SU-DHL-6 (cell line): ENCODE data around the gene CMTM8.

ENCODE experiments used
- H2AFZ ChIP-seq: fragments of 200-600 bp; sonication (generic); 2 replicates; pipeline ENCODE4 v1.6.1; 2014; ENCODE audit warnings: low read depth, mild to moderate bottlenecking, moderate library complexity, mixed read lengths, antibody characterized with exemption, low read length; ENCODE audit not compliant: severe bottlenecking
- H3F3A ChIP-seq: fragments of 200-600 bp; shearing (Covaris generic); 2 replicates; pipeline ENCODE4 v1.6.0; 2016; ENCODE audit warnings: antibody characterized with exemption, mild to moderate bottlenecking; ENCODE audit not compliant: insufficient read depth
- H3K27ac ChIP-seq: fragments of 200-600 bp; sonication (generic); 2 replicates; pipeline ENCODE4 v1.5.1; 2016; ENCODE audit warnings: low read depth, mild to moderate bottlenecking, low read length, moderate library complexity, mixed read lengths
- H3K27me3 ChIP-seq: fragments of 200-600 bp; sonication (generic), shearing (Covaris generic); 2 replicates; pipeline ENCODE4 v1.6.0; 2014; ENCODE audit warnings: mild to moderate bottlenecking, low read length
- H3K36me3 ChIP-seq: fragments of 200-600 bp; sonication (generic); 2 replicates; pipeline ENCODE4 v1.6.1; 2014; ENCODE audit warnings: mild to moderate bottlenecking, low read length, mixed read lengths
- H3K4me2 ChIP-seq: fragments of 300-600, 200-600 bp; shearing (Covaris generic), sonication (generic); 2 replicates; pipeline ENCODE4 v1.6.0; 2014; ENCODE audit warnings: low read length, low read depth, mild to moderate bottlenecking; ENCODE audit not compliant: poor library complexity, severe bottlenecking
- H3K4me3 ChIP-seq: fragments of 200-600 bp; sonication (generic); 2 replicates; pipeline ENCODE4 v1.5.1; 2014; ENCODE audit warnings: antibody characterized with exemption, low read length, mild to moderate bottlenecking, mixed read lengths; ENCODE audit not compliant: insufficient read depth, poor library complexity, severe bottlenecking
- H3K79me2 ChIP-seq: fragments of 200-600 bp; sonication (generic); 2 replicates; pipeline ENCODE4 v1.6.1; 2014; ENCODE audit warnings: mild to moderate bottlenecking, low read length, moderate library complexity; ENCODE audit not compliant: insufficient read depth
- H3K9ac ChIP-seq: fragments of 200-600 bp; sonication (generic); 2 replicates; pipeline ENCODE4 v1.7.0; 2014; ENCODE audit warnings: mild to moderate bottlenecking, low read length
- H3K9me2 ChIP-seq: fragments of 200-600 bp; sonication (generic); replicated peaks from 2 replicates; pipeline ENCODE4 v1.6.1; 2014; ENCODE audit warnings: low read length; ENCODE audit not compliant: insufficient read depth
- H3K9me3 ChIP-seq: fragments of 200-600 bp; sonication (generic); 2 replicates; pipeline ENCODE4 v1.6.1; 2014; ENCODE audit warnings: low read length, mixed read lengths; ENCODE audit not compliant: insufficient read depth
- H4K20me1 ChIP-seq: fragments of 200-600 bp; sonication (generic); 2 replicates; pipeline ENCODE4 v1.6.1; 2014; ENCODE audit warnings: low read depth, mild to moderate bottlenecking, antibody characterized with exemption, low read length, moderate library complexity, mixed read lengths
- EZH2phosphoT487 ChIP-seq: fragments of 200-600 bp; sonication (generic), shearing (Covaris generic); conservative IDR thresholded peaks from 2 replicates; pipeline ENCODE4 v1.6.1; 2018; ENCODE audit warnings: mild to moderate bottlenecking, antibody characterized with exemption, low read length, moderate library complexity, mixed read lengths
- TF ChIP-seq, protein P1 (sequence below): fragments of 200-600 bp; sonication (generic); IDR thresholded peaks from one replicate; pipeline ENCODE4 v1.5.1; 2017; ENCODE audit warnings: antibody characterized with exemption, mild to moderate bottlenecking, low read length, moderate library complexity; ENCODE audit not compliant: insufficient read depth, poor library complexity, severe bottlenecking

CMTM8 gene

DNA sequence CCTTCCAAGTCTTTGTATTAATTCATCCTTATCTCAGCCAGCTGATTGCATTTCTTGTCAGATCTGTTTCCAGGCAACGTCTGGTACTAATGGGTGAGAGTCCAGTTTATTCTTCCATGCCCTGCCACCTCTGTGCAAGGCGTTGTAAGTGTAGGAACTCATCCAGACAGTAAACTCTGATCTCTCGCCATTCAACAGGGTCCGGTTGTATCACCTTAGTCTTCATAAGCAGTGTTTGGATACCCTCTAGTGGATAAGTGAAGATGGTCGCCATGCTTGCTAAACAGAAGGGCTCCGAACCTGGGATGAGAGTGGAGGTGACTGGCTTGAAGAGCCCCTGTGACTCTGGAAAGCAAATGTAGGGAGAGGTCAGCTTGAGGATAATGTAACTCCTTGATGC lies 101.6 kb downstream of the CMTM8 start:
- Histone ChIP-seq H3K9me3 (no peaks in the 10 kb centered on the region), H3K27me3 (no peaks in the 10 kb centered on the region), H3K9ac (no peak overlapping the region), H4K20me1 (no peaks in the 10 kb centered on the region), H3K9me2 (no peaks in the 10 kb centered on the region), H3K27ac (no peak overlapping the region), H3K4me2 (no peak overlapping the region), H3K79me2 (no peaks in the 10 kb centered on the region), H3K36me3 (no peaks in the 10 kb centered on the region), H2AFZ (no peak overlapping the region), H3F3A (no peaks in the 10 kb centered on the region), H3K4me3 (no peak overlapping the region)
- TF ChIP-seq EZH2phosphoT487 = no peak
- TF ChIP-seq, protein P1, sequence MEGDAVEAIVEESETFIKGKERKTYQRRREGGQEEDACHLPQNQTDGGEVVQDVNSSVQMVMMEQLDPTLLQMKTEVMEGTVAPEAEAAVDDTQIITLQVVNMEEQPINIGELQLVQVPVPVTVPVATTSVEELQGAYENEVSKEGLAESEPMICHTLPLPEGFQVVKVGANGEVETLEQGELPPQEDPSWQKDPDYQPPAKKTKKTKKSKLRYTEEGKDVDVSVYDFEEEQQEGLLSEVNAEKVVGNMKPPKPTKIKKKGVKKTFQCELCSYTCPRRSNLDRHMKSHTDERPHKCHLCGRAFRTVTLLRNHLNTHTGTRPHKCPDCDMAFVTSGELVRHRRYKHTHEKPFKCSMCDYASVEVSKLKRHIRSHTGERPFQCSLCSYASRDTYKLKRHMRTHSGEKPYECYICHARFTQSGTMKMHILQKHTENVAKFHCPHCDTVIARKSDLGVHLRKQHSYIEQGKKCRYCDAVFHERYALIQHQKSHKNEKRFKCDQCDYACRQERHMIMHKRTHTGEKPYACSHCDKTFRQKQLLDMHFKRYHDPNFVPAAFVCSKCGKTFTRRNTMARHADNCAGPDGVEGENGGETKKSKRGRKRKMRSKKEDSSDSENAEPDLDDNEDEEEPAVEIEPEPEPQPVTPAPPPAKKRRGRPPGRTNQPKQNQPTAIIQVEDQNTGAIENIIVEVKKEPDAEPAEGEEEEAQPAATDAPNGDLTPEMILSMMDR = peak; percentile 25

DNA sequence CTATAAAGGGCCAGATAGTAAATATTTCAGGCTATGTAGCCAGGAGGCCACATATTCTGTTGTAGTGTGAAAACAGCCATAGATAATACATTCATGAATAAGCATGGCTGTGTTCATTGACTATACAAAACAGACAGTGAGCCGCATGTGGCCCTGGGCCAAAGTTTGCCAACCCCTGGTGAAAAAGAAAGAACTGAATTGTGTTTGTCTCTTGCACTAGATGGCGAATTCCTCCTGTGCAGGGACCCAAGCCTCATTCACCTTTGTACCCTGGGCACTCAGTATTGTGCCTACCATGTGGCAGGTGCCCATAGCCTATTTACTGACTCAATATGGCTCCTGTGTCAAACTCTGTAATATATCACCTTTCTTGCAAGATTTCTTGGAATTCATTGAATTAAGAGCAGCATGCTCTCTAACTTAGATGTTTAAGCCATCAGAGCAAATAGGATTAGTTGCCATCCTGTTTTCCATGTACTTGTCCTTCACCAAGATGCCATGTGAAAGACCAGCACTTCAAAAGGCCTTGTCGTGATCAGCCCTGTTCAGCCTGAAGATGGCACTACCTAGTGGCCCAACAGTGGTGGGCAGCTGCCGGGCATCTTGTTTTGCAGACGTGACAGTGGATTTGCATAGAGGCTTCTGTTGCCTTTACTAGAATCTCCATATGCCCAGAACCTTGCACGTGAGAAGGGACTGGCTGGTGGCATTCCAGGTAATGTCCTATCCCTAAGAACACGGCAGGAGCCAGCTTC lies 102.3 kb downstream of the CMTM8 start:
- Histone ChIP-seq H3K27me3 (no peaks in the 10 kb centered on the region), H3K79me2 (no peaks in the 10 kb centered on the region), H4K20me1 (no peaks in the 10 kb centered on the region), H3K4me3 (no peak overlapping the region), H3K9ac (no peak overlapping the region), H2AFZ (no peak overlapping the region), H3K27ac (no peak overlapping the region), H3K36me3 (no peaks in the 10 kb centered on the region), H3K9me3 (no peaks in the 10 kb centered on the region), H3K4me2 (no peak overlapping the region), H3F3A (no peaks in the 10 kb centered on the region), H3K9me2 (no peaks in the 10 kb centered on the region)
- TF ChIP-seq, protein P1 = peak; percentile 9
- TF ChIP-seq EZH2phosphoT487 = no peak

DNA sequence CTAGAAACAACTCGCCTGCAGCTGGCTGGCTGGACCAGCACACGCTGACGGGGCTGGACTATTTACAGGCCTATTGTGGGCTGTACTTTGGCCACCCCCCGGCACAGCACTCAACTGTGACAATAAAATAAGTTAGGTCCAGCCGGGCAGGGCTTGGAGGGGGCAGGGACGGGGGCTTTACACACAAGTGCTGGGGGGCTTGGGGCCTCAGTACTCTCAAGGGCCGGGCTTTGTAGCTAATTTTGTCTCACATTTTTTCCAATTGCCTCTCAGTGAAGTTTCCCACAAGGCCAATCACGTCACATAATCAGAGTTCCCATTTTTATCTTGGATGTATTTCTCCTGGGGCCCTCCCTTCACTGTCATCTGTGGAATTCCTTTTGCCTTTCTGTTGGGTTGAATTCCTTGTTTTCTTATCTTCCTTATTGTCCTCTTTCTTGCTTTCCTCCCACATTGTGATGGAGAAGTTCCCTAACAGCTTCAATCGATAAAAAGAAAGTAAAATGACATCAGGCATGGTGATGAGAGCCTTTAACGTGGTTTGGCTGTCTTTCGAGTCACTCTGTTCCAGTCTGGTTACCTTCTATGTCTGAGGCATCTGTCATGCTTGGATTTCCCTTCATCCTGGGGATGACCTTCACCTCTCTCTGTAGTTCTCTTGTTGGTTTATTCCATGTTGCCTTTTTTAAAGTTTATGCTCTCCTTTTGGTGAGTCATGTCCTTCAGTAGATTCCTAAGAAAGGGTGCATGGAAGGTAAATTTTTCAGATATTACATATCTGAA lies 109.1 kb downstream of the CMTM8 start:
- Histone ChIP-seq H3K9ac (no peak overlapping the region), H3K4me2 (no peak overlapping the region), H3K79me2 (no peaks in the 10 kb centered on the region), H4K20me1 (no peaks in the 10 kb centered on the region), H3K4me3 (no peak overlapping the region), H3K36me3 (no peaks in the 10 kb centered on the region), H3F3A (no peaks in the 10 kb centered on the region), H3K9me3 (no peaks in the 10 kb centered on the region), H3K9me2 (no peaks in the 10 kb centered on the region), H3K27me3 (no peaks in the 10 kb centered on the region), H3K27ac (no peak overlapping the region), H2AFZ (no peak overlapping the region)
- TF ChIP-seq EZH2phosphoT487 = no peak
- TF ChIP-seq, protein P1 = no peak
